ENCODE measurements around the gene BTBD19.

BTBD19 gene

GRCh38 chr1:44862829-44863401 is 54.6 kb downstream of the BTBD19 start:
- DNase-seq: peak; percentile 42
